Measurements from ENCODE around the gene GRPEL2.
"Not testable (repeated sequence)": the region's sequence is repeated elsewhere in the genome, so short reads cannot be mapped to it uniquely, and the experiment has no call there.

The GRPEL2 gene

GRCh38 chr5:149398747-149399266, 53.5 kb downstream of the GRPEL2 start:
- DNase-seq = not testable (repeated sequence)

- DNase-seq = no peak
Observed at GRCh38 chr5:149399775-149400174, 54.5 kb downstream of the GRPEL2 start.

- no peak for DNase-seq
Observed at GRCh38 chr5:149400304-149400703, 55.0 kb downstream of the GRPEL2 start.

- no peak for DNase-seq
Observed at GRCh38 chr5:149401051-149401450, 55.8 kb downstream of the GRPEL2 start.

GRCh38 chr5:149402291-149402690, 57.0 kb downstream of the GRPEL2 start:
- no peak for DNase-seq
